NCI-H446 (cell line): ENCODE results near the gene ASTN1.

Experiments
- DNase-seq, 2 experiments: peaks; one replicate each; lab custom pipeline; 2025; lab: John Stamatoyannopoulos, UW

Gene ASTN1

GRCh38 chr1:177163844-177164379 is 600 bp downstream of the ASTN1 start:
- DNase-seq = no peak

GRCh38 chr1:177162243-177162642 is 2.3 kb downstream of the ASTN1 start:
- no peak for DNase-seq

GRCh38 chr1:177146499-177146898 is 18.0 kb downstream of the ASTN1 start:
- DNase-seq = no peak

GRCh38 chr1:177145106-177146070 is 19.1 kb downstream of the ASTN1 start:
- no peak for DNase-seq

- DNase-seq = no peak
Measured at GRCh38 chr1:177142791-177143271, 21.7 kb downstream of the ASTN1 start.

GRCh38 chr1:177142010-177142409 is 22.5 kb downstream of the ASTN1 start:
- no peak for DNase-seq

GRCh38 chr1:177138347-177138746 is 26.2 kb downstream of the ASTN1 start:
- no peak for DNase-seq

GRCh38 chr1:177137814-177138213 is 26.7 kb downstream of the ASTN1 start:
- DNase-seq = no peak

- no peak for DNase-seq
Measured at GRCh38 chr1:177135250-177135649, 29.3 kb downstream of the ASTN1 start.

- DNase-seq = no peak
Measured at GRCh38 chr1:177133977-177134538, 30.5 kb downstream of the ASTN1 start.

- no peak for DNase-seq
Measured at GRCh38 chr1:177132141-177132540, 32.4 kb downstream of the ASTN1 start.

GRCh38 chr1:177131723-177132122 is 32.8 kb downstream of the ASTN1 start:
- DNase-seq = no peak

GRCh38 chr1:177130451-177130945 is 34.0 kb downstream of the ASTN1 start:
- DNase-seq = no peak

- DNase-seq = no peak
Measured at GRCh38 chr1:177128665-177129281, 35.7 kb downstream of the ASTN1 start.

GRCh38 chr1:177126267-177126666 is 38.2 kb downstream of the ASTN1 start:
- DNase-seq = no peak

GRCh38 chr1:177124577-177125278 is 39.8 kb downstream of the ASTN1 start:
- DNase-seq = no peak

- DNase-seq = no peak
Measured at GRCh38 chr1:177122461-177123251, 41.9 kb downstream of the ASTN1 start.

GRCh38 chr1:177119311-177119710 is 45.2 kb downstream of the ASTN1 start:
- DNase-seq = no peak

GRCh38 chr1:177118901-177119300 is 45.6 kb downstream of the ASTN1 start:
- DNase-seq = no peak

- no peak for DNase-seq
Measured at GRCh38 chr1:177116941-177117340, 47.6 kb downstream of the ASTN1 start.
